ENCODE data around the gene DHX16.
"Not testable (repeated sequence)": the region's sequence is repeated elsewhere in the genome, so short reads cannot be mapped to it uniquely, and the experiment has no call there.

The DHX16 gene

GRCh38 chr6:30672445-30673253 lies at the start of gene DHX16:
TSS of gene DHX16 (minus strand) at chr6:30673006. CDS start at chr6:30672841, 165 bp downstream.
- DNase-seq = peak; percentile 92 to 94

GRCh38 chr6:30722025-30722279 lies 49.1 kb upstream of the DHX16 start:
- peak in 1 of 2 donors; percentile 39 for DNase-seq

GRCh38 chr6:30721198-30722024 lies 48.6 kb upstream of the DHX16 start:
- DNase-seq = peak; percentile 93 to 94

- DNase-seq = peak; percentile 61 to 63
These were observed 48.0 kb upstream of the DHX16 start for GRCh38 chr6:30720738-30721197.

- peak; percentile 96 for DNase-seq
These were observed 47.3 kb upstream of the DHX16 start, which contains the start of gene TUBB for GRCh38 chr6:30719791-30720737. TSS of gene TUBB (plus strand) at chr6:30720352. CDS start at chr6:30720507, 155 bp downstream.

- no peak for DNase-seq
These were observed 46.5 kb upstream of the DHX16 start for GRCh38 chr6:30719356-30719755.

- not testable (repeated sequence) for DNase-seq
These were observed 45.3 kb upstream of the DHX16 start for GRCh38 chr6:30717845-30718720.

- peak; percentile 100 for DNase-seq
These were observed 44.5 kb upstream of the DHX16 start, which contains the start of gene MDC1 for GRCh38 chr6:30717129-30717844. TSS of gene MDC1 (minus strand) at chr6:30717281. CDS start at chr6:30715175, 2,106 bp downstream.

GRCh38 chr6:30716879-30717128 lies 44.0 kb upstream of the DHX16 start:
- no peak for DNase-seq

- DNase-seq = no peak
These were observed 41.5 kb upstream of the DHX16 start for GRCh38 chr6:30714263-30714662.

- DNase-seq = no peak
These were observed 39.7 kb upstream of the DHX16 start for GRCh38 chr6:30712441-30712945.

- no peak for DNase-seq
These were observed 39.1 kb upstream of the DHX16 start for GRCh38 chr6:30711758-30712380.

GRCh38 chr6:30709101-30709868 lies 36.5 kb upstream of the DHX16 start:
- no peak for DNase-seq

- DNase-seq = no peak
These were observed 34.6 kb upstream of the DHX16 start for GRCh38 chr6:30707281-30707850.

GRCh38 chr6:30705620-30706019 lies 32.8 kb upstream of the DHX16 start:
- no peak for DNase-seq

- no peak for DNase-seq
These were observed 31.0 kb upstream of the DHX16 start for GRCh38 chr6:30703821-30704220.

GRCh38 chr6:30703011-30703410 lies 30.2 kb upstream of the DHX16 start:
- no peak for DNase-seq

GRCh38 chr6:30700340-30700739 lies 27.5 kb upstream of the DHX16 start:
- DNase-seq = no peak

- DNase-seq = no peak
These were observed 23.6 kb upstream of the DHX16 start for GRCh38 chr6:30696432-30696831.

All from CD4-positive, alpha-beta T cell treated with Interleukin-4 for 1 hour (primary cell).